ENCODE results near the gene RXYLT1.

RXYLT1 gene

DNA sequence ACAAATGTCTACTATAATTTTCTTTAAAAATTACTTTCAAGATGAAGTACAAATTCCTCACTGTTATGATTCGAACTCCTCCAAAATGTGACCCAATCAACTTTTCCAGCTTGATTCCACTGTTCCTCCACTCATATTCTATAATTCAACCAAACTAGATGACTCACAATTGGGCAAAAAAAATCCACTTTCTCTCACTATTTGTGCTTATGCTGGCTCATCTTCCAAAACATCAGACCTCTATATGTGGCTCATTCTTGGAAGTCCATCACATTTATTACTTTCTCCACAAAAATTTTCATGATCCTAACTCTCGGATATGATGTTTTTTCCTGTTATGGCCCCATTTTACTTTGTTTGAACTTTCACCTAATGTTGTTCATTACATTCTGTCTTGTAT lies 26.9 kb upstream of the RXYLT1 start:
- DNase-seq (ENCODE audit: low read depth): no peak
- H3K4me3 ChIP-seq (replicated peaks; ENCODE audit: low read depth, low read length): no peak overlapping the region
- TF ChIP-seq, protein P1, sequence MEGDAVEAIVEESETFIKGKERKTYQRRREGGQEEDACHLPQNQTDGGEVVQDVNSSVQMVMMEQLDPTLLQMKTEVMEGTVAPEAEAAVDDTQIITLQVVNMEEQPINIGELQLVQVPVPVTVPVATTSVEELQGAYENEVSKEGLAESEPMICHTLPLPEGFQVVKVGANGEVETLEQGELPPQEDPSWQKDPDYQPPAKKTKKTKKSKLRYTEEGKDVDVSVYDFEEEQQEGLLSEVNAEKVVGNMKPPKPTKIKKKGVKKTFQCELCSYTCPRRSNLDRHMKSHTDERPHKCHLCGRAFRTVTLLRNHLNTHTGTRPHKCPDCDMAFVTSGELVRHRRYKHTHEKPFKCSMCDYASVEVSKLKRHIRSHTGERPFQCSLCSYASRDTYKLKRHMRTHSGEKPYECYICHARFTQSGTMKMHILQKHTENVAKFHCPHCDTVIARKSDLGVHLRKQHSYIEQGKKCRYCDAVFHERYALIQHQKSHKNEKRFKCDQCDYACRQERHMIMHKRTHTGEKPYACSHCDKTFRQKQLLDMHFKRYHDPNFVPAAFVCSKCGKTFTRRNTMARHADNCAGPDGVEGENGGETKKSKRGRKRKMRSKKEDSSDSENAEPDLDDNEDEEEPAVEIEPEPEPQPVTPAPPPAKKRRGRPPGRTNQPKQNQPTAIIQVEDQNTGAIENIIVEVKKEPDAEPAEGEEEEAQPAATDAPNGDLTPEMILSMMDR (IDR thresholded peaks at IDR 0.05; ENCODE audit: low read length, missing control alignments): no peak

DNA sequence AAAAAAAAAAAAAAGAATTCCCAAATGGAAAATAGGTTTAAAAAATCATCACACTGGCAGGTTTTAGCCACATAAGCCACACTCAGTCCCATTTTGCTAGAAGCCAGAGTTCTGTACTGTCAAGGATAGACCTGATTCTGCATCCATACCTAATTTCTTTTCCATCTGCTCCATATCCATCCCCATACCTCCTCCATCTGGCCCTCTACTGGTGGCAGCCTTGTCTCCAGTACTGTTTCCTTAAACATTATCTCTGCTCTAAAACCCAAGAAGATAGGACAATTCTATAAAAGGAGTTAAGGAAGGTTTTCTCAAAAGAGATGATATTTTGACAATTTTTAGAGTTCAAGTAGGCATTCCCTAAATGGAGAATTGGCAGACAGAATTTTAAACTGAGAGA lies 26.0 kb upstream of the RXYLT1 start:
- H3K4me3 ChIP-seq (replicated peaks; ENCODE audit: low read depth, low read length): no peak overlapping the region
- TF ChIP-seq, protein P1 (IDR thresholded peaks at IDR 0.05; ENCODE audit: low read length, missing control alignments): peak; percentile 26
- DNase-seq (ENCODE audit: low read depth): no peak

DNA sequence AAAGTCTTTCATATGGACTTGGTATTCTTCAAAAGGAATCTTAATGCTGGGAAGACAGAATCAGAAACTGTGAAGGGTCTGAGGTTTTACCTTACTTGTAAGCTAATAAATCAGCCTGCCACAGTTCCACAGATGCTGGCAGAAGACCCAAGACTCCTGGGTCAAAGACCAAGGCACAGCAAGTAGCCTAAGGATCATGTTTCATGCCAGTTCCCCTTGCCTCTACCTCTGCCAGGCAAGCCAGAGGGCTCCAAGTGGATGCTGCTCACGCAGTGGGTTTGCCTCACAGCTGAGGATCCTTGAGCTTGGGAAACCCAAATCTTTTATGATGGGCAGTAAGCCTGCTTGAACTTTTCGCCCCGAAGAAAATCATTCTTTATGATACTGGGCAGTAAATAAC lies 15.2 kb upstream of the RXYLT1 start:
- TF ChIP-seq, protein P1 (IDR thresholded peaks at IDR 0.05; ENCODE audit: low read length, missing control alignments): no peak
- no peak for DNase-seq (ENCODE audit: low read depth)
- no peak overlapping the region for H3K4me3 ChIP-seq (replicated peaks; ENCODE audit: low read depth, low read length)

DNA sequence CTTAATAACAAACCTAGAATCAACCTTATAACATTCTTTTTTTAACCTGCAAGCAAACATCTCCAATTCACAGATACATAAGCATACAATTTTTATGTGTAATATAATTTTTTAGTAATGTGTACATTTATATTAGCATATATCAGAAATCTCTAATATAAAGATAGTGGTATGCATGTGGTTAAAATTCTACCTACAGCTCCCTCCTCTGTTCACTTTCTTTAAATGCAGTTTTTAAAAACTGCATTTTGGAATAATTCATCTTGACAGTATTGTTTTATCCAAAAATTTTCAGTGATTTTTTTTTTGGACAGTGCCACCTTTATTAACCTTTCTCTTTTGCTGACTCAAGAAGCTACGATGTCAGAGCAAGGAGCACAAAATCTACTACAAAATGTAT lies 13.2 kb upstream of the RXYLT1 start:
- no peak overlapping the region for H3K4me3 ChIP-seq (replicated peaks; ENCODE audit: low read depth, low read length)
- DNase-seq (ENCODE audit: low read depth): no peak
- TF ChIP-seq, protein P1 (IDR thresholded peaks at IDR 0.05; ENCODE audit: low read length, missing control alignments): peak; percentile 9

DNA sequence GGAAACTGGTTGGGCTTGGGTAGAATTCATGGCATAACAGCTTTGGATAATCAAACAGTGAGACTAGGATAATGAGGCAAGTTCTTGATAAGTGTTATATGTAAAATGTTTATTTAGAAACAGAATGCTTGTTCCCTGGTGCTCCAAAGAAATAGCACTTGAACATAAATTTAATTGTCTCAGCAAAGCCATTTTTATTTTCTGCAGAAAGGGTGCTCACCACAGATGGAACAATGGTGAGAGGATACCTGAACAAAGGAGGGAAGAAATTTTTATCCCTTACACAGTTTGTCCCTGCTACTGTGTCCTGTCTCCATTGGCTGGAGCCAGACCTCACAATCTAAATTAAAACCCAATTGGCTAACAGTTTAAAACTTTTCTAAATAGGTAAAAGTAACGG lies 9.3 kb upstream of the RXYLT1 start:
- H3K4me3 ChIP-seq (replicated peaks; ENCODE audit: low read depth, low read length): no peak overlapping the region
- no peak for DNase-seq (ENCODE audit: low read depth)
- TF ChIP-seq, protein P1 (IDR thresholded peaks at IDR 0.05; ENCODE audit: low read length, missing control alignments): no peak

DNA sequence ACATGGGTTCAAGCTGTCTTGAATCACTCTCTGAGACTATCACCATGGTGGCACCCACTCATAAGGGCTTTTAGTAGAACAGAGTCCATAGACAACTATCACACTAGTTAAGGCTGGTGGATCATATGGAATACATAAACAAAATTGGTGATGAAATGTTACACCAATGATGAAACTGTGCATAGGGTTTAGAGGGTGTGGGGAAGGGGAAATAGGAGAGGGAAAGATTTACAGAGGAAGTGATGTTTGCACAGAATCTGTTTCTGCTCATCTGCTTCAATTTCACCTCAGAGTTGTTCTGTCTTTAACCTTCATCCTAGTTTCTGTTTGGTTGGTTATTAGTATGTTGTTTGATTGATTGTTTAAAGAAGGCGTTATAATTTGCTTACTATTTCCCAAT lies 2.4 kb upstream of the RXYLT1 start:
- H3K4me3 ChIP-seq (replicated peaks; ENCODE audit: low read depth, low read length): no peak overlapping the region
- DNase-seq (ENCODE audit: low read depth): no peak
- TF ChIP-seq, protein P1 (IDR thresholded peaks at IDR 0.05; ENCODE audit: low read length, missing control alignments): no peak

DNA sequence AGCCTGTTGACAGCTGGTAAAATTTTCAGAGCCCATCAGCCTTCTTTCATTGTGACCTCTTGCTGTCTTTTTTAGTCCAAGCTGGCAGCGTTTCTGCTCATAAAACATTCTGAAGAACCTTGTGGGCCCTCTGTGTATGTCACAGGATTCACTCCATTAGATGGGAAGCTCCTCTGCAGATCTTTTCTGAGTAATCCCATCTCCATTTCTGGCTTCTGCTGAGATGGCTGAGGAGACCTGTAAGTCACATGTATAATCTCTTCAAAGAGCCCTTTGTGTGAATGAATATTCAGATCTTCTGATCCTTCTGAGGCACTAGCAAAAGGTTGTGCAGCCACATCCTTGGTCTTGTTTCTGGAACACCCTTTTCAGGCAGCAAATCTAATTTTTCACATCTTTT lies 2.8 kb downstream of the RXYLT1 start:
- TF ChIP-seq, protein P1 (IDR thresholded peaks at IDR 0.05; ENCODE audit: low read length, missing control alignments): no peak
- H3K4me3 ChIP-seq (replicated peaks; ENCODE audit: low read depth, low read length): no peak overlapping the region
- DNase-seq (ENCODE audit: low read depth): no peak
